Spleen (tissue), 11 donors: Measurements from ENCODE around the gene KCNG4. TPM values are rescaled to one million over a fixed set of nuclear protein-coding genes. Genes with fewer than 3 reads are reported as not detected.

ENCODE experiments used
- DNase-seq: peaks from one replicate; pipeline ENCODE4 v3.0.0-alpha.2; 2020
- H3K27ac ChIP-seq, 8 donors: fragments of 200-600 bp; sonication (generic) in 7 of 8; 1 replicate in 4 of 8; 2 replicates in 4 of 8; pipeline versions ENCODE4 v1.5.0 to v1.8.0; 2016 to 2021; ENCODE audit warnings: inconsistent platforms in 4 of 8, mild to moderate bottlenecking in 4 of 8, moderate library complexity in 1 of 8
- H3K27me3 ChIP-seq, 7 donors: fragments of 200-600 bp; sonication (generic) in 6 of 7; replicated peaks in 1 of 7; 1 replicate in 4 of 7; 2 replicates in 3 of 7; pipeline versions ENCODE4 v1.5.0 to v1.8.0; 2016 to 2021; ENCODE audit warnings: inconsistent platforms in 3 of 7, mild to moderate bottlenecking in 1 of 7
- H3K36me3 ChIP-seq, 6 donors: fragments of 200-600 bp; sonication (generic) in 5 of 6; 1 replicate in 4 of 6; 2 replicates in 2 of 6; pipeline versions ENCODE4 v1.5.0 to v1.8.0; 2016 to 2021; ENCODE audit warnings: inconsistent platforms in 2 of 6
- H3K4me1 ChIP-seq, 6 donors: fragments of 200-600 bp; sonication (generic) in 5 of 6; 1 replicate in 3 of 6; 2 replicates in 3 of 6; pipeline versions ENCODE4 v1.5.0 to v1.8.0; 2016 to 2021; ENCODE audit warnings: inconsistent platforms in 3 of 6
- H3K4me3 ChIP-seq, 8 donors: fragments of 200-600 bp; sonication (generic) in 7 of 8; 1 replicate in 4 of 8; 2 replicates in 4 of 8; pipeline versions ENCODE4 v1.5.0 to v1.8.0; 2016 to 2021; ENCODE audit warnings: inconsistent platforms in 4 of 8, mild to moderate bottlenecking in 4 of 8, moderate library complexity in 2 of 8
- H3K9me3 ChIP-seq, 8 donors: fragments of 200-600 bp; sonication (generic) in 7 of 8; 1 replicate in 4 of 8; 2 replicates in 4 of 8; pipeline versions ENCODE4 v1.5.0 to v1.8.0; 2016 to 2021; ENCODE audit warnings: inconsistent platforms in 4 of 8
- CTCF ChIP-seq, 11 experiments: fragments of 200-600 bp in 7 of 11; fragments of 450-650 bp in 4 of 11; sonication (generic) in 4 of 11; IDR thresholded peaks in 8 of 11; conservative IDR thresholded peaks in 3 of 11; 1 replicate in 7 of 11; 2 replicates in 4 of 11; pipeline versions ENCODE4 v1.4.0 to v1.8.0; 2016 to 2021; ENCODE audit warnings: antibody characterized with exemption in 11 of 11, inconsistent platforms in 4 of 11, mild to moderate bottlenecking in 1 of 11
- POLR2A ChIP-seq, 3 donors: fragments of 450-650 bp; IDR thresholded peaks; one replicate each; pipeline ENCODE4 v1.5.1; 2017; ENCODE audit warnings: antibody characterized with exemption in 3 of 3, mild to moderate bottlenecking in 1 of 3
- POLR2AphosphoS5 ChIP-seq, 3 donors: sonication (generic); formaldehyde crosslinking; IDR thresholded peaks; one replicate each; pipeline ENCODE4 v1.5.1; 2017; ENCODE audit warnings: antibody characterized with exemption in 3 of 3
- WGBS, 5 donors: extraction: QIAGEN DNeasy Blood & Tissue Kit in 3 of 5; methylation state at CpG; one replicate each; pipeline versions ENCODE4 v1.1.5 to v1.1.7; 2013 to 2018; 5-methylcytosine and 5-hydroxymethylcytosine counted together
- intact Hi-C: fragments of 100-400 bp; cut with DNase I; formaldehyde crosslinking; loops from one replicate; pipeline ENCODE4 v1.15.0; 2023; ENCODE audit warnings: low total_unique reads
- polyA plus RNA-seq, 3 donors: library from polyadenylated mRNA; stranded (reverse); fragments of 200-250 nt; gene quantifications; one replicate each; pipeline ENCODE4 v1.2.1, GENCODE V29; 2013
- total RNA-seq, 7 donors: library from RNA; depleted of rRNA in 3 of 7; stranded (reverse); fragments of >200 nt in 3 of 7; fragmentation: NEBNext Ultra II Directional in 4 of 7; extraction: Animal tissue kit (Norgen Biotek cat#: 25700) in 4 of 7; gene quantifications; one replicate each; pipeline versions ENCODE4 v1.1.0 to v1.2.1, GENCODE V29; 2016 to 2021
- donor health status: healthy with polysubstance abuse.
- donor health status: DM: no; HTN: no; CAD: no; lungs with moderate emphysema.
- donor health status: DM: no; HTN: no; CAD: no.
- donor health status: Bipolar disorder and iron deficiency.
- donor health status: healthy.
- donor health status: DM: no; HTN: no; CAD: no.
- donor health status: DM: yes; HTN: yes; CAD: no.

KCNG4 gene
- total and polyA plus RNA-seq, 10 donors = not detected

- Histone ChIP-seq H3K9me3 (no peaks in the 10 kb centered on the region), H3K27me3 (peaks cover 0 to 16% (median 0%) of the 10 kb centered on the region in 7 donors), H3K27ac (no peak within 1 kb of the TSS), H3K4me3 (no peak within 1 kb of the TSS), H3K36me3 (no peaks in the 10 kb centered on the region), H3K4me1 (peaks cover 0 to 24% (median 10%) of the 10 kb centered on the region in 6 donors)
- TF ChIP-seq CTCF (IDR thresholded peaks at IDR 0.05 in 8 of 11, conservative IDR thresholded peaks at IDR 0.05 in 3 of 11) (no peak), POLR2A (IDR thresholded peaks at IDR 0.05) (no peak), POLR2AphosphoS5 (IDR thresholded peaks at IDR 0.05) (no peak)
- intact Hi-C loops = no loop called here
- no peak for DNase-seq
- 83 to 96% (median 92%) methylated on average over 16 to 47 of the region's 47 CpGs for WGBS, 5 donors
Measured at GRCh38 chr16:84190731-84191388, 49.0 kb downstream of the KCNG4 start, which contains the start of gene ADAD2. ADAD2 (plus strand) TSS chr16:84191157; CDS start chr16:84191231, 74 bp downstream.

- H3K36me3 ChIP-seq = peaks cover 0 to 35% (median 18%) of the 10 kb centered on the region in 6 donors
- WGBS, 5 donors = 2 to 6% (median 2%) methylated on average over 22 to 55 of the region's 55 CpGs
- intact Hi-C loops = no loop called here
- peak within 1 kb of the TSS; percentile 74 to 99 (median 92) for H3K4me3 ChIP-seq
- DNase-seq = peak; percentile 98
- TF ChIP-seq CTCF (IDR thresholded peaks at IDR 0.05 in 8 of 11, conservative IDR thresholded peaks at IDR 0.05 in 3 of 11) (peak; percentile 94 to 100 (median 98)), POLR2AphosphoS5 (IDR thresholded peaks at IDR 0.05) (peak; percentile 91 to 93 (median 91)), POLR2A (IDR thresholded peaks at IDR 0.05) (no peak)
- peaks cover 0 to 53% (median 36%) of the 10 kb centered on the region in 6 donors for H3K4me1 ChIP-seq
- no peaks in the 10 kb centered on the region for H3K9me3 ChIP-seq
- no peaks in the 10 kb centered on the region for H3K27me3 ChIP-seq
- H3K27ac ChIP-seq = peak within 1 kb of the TSS; percentile 62 to 90 (median 85)
Measured at GRCh38 chr16:84186685-84187437, 53.0 kb downstream of the KCNG4 start, which contains the start of gene TAF1C. TAF1C (minus strand) TSS chr16:84187057; CDS start chr16:84184988, 2,069 bp downstream.

- peak overlapping the region in 7 of 8 donors; percentile 29 to 89 (median 84) for H3K27ac ChIP-seq
- H3K27me3 ChIP-seq = no peaks in the 10 kb centered on the region
- no peak for TF ChIP-seq CTCF (IDR thresholded peaks at IDR 0.05 in 8 of 11, conservative IDR thresholded peaks at IDR 0.05 in 3 of 11)
- TF ChIP-seq POLR2AphosphoS5 (IDR thresholded peaks at IDR 0.05) = peak; percentile 62 to 86 (median 82)
- TF ChIP-seq POLR2A (IDR thresholded peaks at IDR 0.05) = no peak
- peaks cover 0 to 56% (median 38%) of the 10 kb centered on the region in 6 donors for H3K36me3 ChIP-seq
- WGBS, 5 donors = 73 to 89% (median 81%) methylated on average over 10 of the region's 10 CpGs
- peaks cover 0 to 74% (median 48%) of the 10 kb centered on the region in 6 donors for H3K4me1 ChIP-seq
- no peak for DNase-seq
- H3K9me3 ChIP-seq = no peaks in the 10 kb centered on the region
- intact Hi-C loops = no loop called here
- peak overlapping the region in 5 of 8 donors; percentile 74 to 97 (median 91) for H3K4me3 ChIP-seq
Measured at GRCh38 chr16:84184775-84185174, 55.0 kb downstream of the KCNG4 start.
